Panc1 (cell line): ENCODE measurements around the gene GZF1. TPM values are rescaled to one million over a fixed set of nuclear protein-coding genes. Genes with fewer than 3 reads are reported as not detected.

ENCODE experiments used
- ATAC-seq: fragments of 200-7000 bp; cut with Tn5 transposase; 2 replicates; pipeline ENCODE4 v1.9.1; 2020; ENCODE audit warnings: mild to moderate bottlenecking, moderate library complexity
- BruUV-seq: library from RNA; stranded (reverse); fragments of 400-500 nt; replicated peaks from 2 replicates; lab custom pipeline; 2021; lab: Mats Ljungman, UMichigan
- CTCF ChIA-PET: fragments of 300-600 bp; sonication (Branson Sonifier 250); formaldehyde crosslinking; loops from one replicate; lab custom pipeline; 2022; ENCODE audit warnings: antibody characterized with exemption; lab: Charles Lee
- POLR2A ChIA-PET: fragments of 300-600 bp; sonication (Branson Sonifier 250); formaldehyde crosslinking; loops from one replicate; lab custom pipeline; 2022; ENCODE audit warnings: antibody characterized with exemption; lab: Charles Lee
- DNase-seq: peaks from one replicate; pipeline ENCODE4 v3.0.0-alpha.2; 2010; ENCODE audit warnings: low read depth, low spot score
- H3K27ac ChIP-seq: 2 replicates; pipeline ENCODE4 v1.5.1; 2011; ENCODE audit warnings: mild to moderate bottlenecking, low read length, inconsistent platforms
- H3K27me3 ChIP-seq: fragments of 200-500 bp; sonication (Bioruptor generic); 2 replicates; pipeline ENCODE4 v1.6.0; 2014; ENCODE audit warnings: low read length, inconsistent platforms; ENCODE audit not compliant: control insufficient read depth, insufficient read depth
- H3K36me3 ChIP-seq: fragments of 200-500 bp; sonication (Bioruptor generic); 2 replicates; pipeline ENCODE4 v1.5.1; 2014; ENCODE audit warnings: inconsistent platforms, mild to moderate bottlenecking, low read length, moderate library complexity; ENCODE audit not compliant: control insufficient read depth, insufficient read depth
- H3K4me1 ChIP-seq: 2 replicates; pipeline ENCODE4 v1.5.1; 2011; ENCODE audit warnings: inconsistent platforms, mild to moderate bottlenecking, low read length, moderate library complexity; ENCODE audit not compliant: control insufficient read depth, insufficient read depth
- H3K4me3 ChIP-seq, 2 experiments: 2 replicates each; pipeline ENCODE4 v1.5.1; 2011 to 2012; ENCODE audit warnings: low read depth in 2 of 2, low read length in 2 of 2, mild to moderate bottlenecking in 2 of 2, inconsistent platforms in 1 of 2, moderate library complexity in 1 of 2
- H3K9me3 ChIP-seq: fragments of 200-500 bp; sonication (Bioruptor generic); 2 replicates; pipeline ENCODE4 v1.5.1; 2014; ENCODE audit warnings: low read depth, mild to moderate bottlenecking, inconsistent platforms, low read length, moderate library complexity; ENCODE audit not compliant: control insufficient read depth, insufficient read depth
- POLR2AphosphoS5 ChIP-seq: IDR thresholded peaks from 2 replicates; pipeline ENCODE4 v1.6.1; 2012; ENCODE audit warnings: mild to moderate bottlenecking, low read depth, low read length, moderate library complexity
- REST ChIP-seq, 2 experiments: IDR thresholded peaks; 2 replicates each; pipeline ENCODE4 v1.6.1; 2011 to 2012; ENCODE audit warnings: low read depth in 2 of 2, control low read depth in 1 of 2, low read length in 1 of 2, mild to moderate bottlenecking in 1 of 2, moderate library complexity in 1 of 2; ENCODE audit not compliant: insufficient read depth in 1 of 2
- SIN3A ChIP-seq: IDR thresholded peaks from 2 replicates; pipeline ENCODE4 v1.6.1; 2012; ENCODE audit warnings: low read depth, mild to moderate bottlenecking, low read length, moderate library complexity, borderline replicate concordance; ENCODE audit not compliant: insufficient read depth
- TCF7L2 ChIP-seq: IDR thresholded peaks from 2 replicates; pipeline ENCODE4 v1.6.1; 2011; ENCODE audit warnings: mild to moderate bottlenecking, low read depth, low read length, inconsistent platforms
- in situ Hi-C: cut with HindIII; loops from 2 replicates; pipeline ENCODE4 v1.10.0; 2016; ENCODE audit warnings: low sequenced_read_pairs, low pct_unique_long_range_greater_than_20kb
- intact Hi-C: fragments of 100-400 bp; cut with micrococcal nuclease; formaldehyde crosslinking; loops from one replicate; pipeline ENCODE4 v1.10.0; 2022; ENCODE audit not compliant: unreplicated experiment
- total RNA-seq: library from RNA; stranded (reverse); gene quantifications from one replicate; pipeline ENCODE4 v1.2.1, GENCODE V29; 2021; ENCODE audit not compliant: unreplicated experiment
- TF ChIP-seq, protein P1 (sequence below): fragments of 450-650 bp; IDR thresholded peaks from 2 replicates; pipeline ENCODE4 v1.5.1; 2017; ENCODE audit warnings: mild to moderate bottlenecking

Gene GZF1
- total RNA-seq, 1 experiment from 2014 or later = 18.0 TPM

- no peaks in the 10 kb centered on the region for H3K9me3 ChIP-seq
- H3K36me3 ChIP-seq = no peaks in the 10 kb centered on the region
- no TSS peak for BruUV-seq
- DNase-seq (no peak), ATAC-seq (no peak)
- TF ChIP-seq REST (IDR thresholded peaks at IDR 0.05; ENCODE audit: insufficient read depth in 1 of 2, low read depth in 2 of 2, low read length in 1 of 2) = no peak
- TF ChIP-seq TCF7L2 = no peak
- TF ChIP-seq SIN3A = no peak
- TF ChIP-seq, protein P1, sequence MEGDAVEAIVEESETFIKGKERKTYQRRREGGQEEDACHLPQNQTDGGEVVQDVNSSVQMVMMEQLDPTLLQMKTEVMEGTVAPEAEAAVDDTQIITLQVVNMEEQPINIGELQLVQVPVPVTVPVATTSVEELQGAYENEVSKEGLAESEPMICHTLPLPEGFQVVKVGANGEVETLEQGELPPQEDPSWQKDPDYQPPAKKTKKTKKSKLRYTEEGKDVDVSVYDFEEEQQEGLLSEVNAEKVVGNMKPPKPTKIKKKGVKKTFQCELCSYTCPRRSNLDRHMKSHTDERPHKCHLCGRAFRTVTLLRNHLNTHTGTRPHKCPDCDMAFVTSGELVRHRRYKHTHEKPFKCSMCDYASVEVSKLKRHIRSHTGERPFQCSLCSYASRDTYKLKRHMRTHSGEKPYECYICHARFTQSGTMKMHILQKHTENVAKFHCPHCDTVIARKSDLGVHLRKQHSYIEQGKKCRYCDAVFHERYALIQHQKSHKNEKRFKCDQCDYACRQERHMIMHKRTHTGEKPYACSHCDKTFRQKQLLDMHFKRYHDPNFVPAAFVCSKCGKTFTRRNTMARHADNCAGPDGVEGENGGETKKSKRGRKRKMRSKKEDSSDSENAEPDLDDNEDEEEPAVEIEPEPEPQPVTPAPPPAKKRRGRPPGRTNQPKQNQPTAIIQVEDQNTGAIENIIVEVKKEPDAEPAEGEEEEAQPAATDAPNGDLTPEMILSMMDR = no peak
- no peak for TF ChIP-seq POLR2AphosphoS5
- H3K4me3 ChIP-seq = no peak overlapping the region
- CTCF ChIA-PET = no interaction called here
- peaks cover 14% of the 10 kb centered on the region for H3K4me1 ChIP-seq
- H3K27me3 ChIP-seq = no peaks in the 10 kb centered on the region
- in situ Hi-C loops = no loop called here
- H3K27ac ChIP-seq = no peak overlapping the region
- POLR2A ChIA-PET = no interaction called here
- intact Hi-C loops = no loop called here
These were observed 53.6 kb downstream of the GZF1 start for GRCh38 chr20:23415555-23415954.

DNA sequence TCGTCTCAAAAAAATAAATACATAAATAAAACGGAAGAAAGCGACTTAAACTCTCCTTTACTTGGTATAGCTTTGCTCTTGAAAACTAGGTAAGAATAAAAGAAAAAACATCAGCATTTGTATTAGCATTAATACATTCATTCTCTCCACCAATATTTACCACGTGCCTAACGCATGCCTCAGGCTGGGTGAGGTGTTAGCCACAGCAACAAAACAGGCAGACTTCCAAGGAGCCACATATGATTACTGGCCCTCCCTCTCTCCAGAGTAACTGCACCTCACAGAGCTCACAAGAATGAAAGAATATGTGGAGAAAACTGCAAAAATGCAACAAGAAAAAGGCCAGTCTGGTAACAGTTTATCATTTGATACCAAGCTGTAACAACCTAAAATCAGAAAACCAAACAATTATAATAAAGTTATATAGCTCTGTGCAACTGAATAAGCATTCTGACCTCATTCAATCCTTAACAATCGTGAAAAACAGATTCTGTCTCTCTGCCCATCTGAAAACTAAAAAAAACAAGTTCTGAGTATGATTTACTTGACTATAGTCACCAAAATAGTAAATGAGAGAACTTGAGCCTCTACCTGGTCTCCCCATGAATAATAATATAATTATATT lies 54.1 kb downstream of the GZF1 start:
- H3K4me3 ChIP-seq = no peak overlapping the region
- no TSS peak for BruUV-seq
- no peaks in the 10 kb centered on the region for H3K36me3 ChIP-seq
- H3K9me3 ChIP-seq = no peaks in the 10 kb centered on the region
- ATAC-seq (no peak), DNase-seq (no peak)
- TF ChIP-seq TCF7L2 (no peak), SIN3A (no peak), POLR2AphosphoS5 (no peak), REST (IDR thresholded peaks at IDR 0.05; ENCODE audit: insufficient read depth in 1 of 2, low read depth in 2 of 2, low read length in 1 of 2) (no peak)
- TF ChIP-seq, protein P1 = no peak
- ChIA-PET CTCF (interaction anchor here (0.6 kb wide), 1 partner anchor 293 kb away, joined by 4 read pairs; no protein-coding TSS in a partner anchor), POLR2A (no interaction called here)
- H3K27me3 ChIP-seq = no peaks in the 10 kb centered on the region
- in situ Hi-C loops = no loop called here
- H3K27ac ChIP-seq = no peak overlapping the region
- intact Hi-C loops = no loop called here
- H3K4me1 ChIP-seq = peaks cover 14% of the 10 kb centered on the region
